BE2C (cell line): ENCODE data around the gene AQP3.

Experiments
- DNase-seq: peaks from one replicate; pipeline ENCODE4 v3.0.0-alpha.2; 2020
- H3K27me3 ChIP-seq: fragments of 250-450 bp; sonication (Bioruptor Pico); 2 replicates; pipeline ENCODE4 v1.5.1; 2020; ENCODE audit warnings: mild to moderate bottlenecking
- H3K36me3 ChIP-seq: fragments of 250-450 bp; sonication (Bioruptor Pico); 2 replicates; pipeline ENCODE4 v1.5.1; 2020; ENCODE audit warnings: mild to moderate bottlenecking
- H3K4me1 ChIP-seq: fragments of 250-450 bp; sonication (Bioruptor Pico); 2 replicates; pipeline ENCODE4 v1.5.1; 2020
- H3K4me3 ChIP-seq: 2 replicates; pipeline ENCODE4 v1.5.1; 2011; ENCODE audit warnings: low read depth, low read length
- H3K9me3 ChIP-seq: fragments of 250-450 bp; sonication (Bioruptor Pico); 2 replicates; pipeline ENCODE4 v1.5.1; 2020
- CTCF ChIP-seq: IDR thresholded peaks from 2 replicates; pipeline ENCODE4 v1.5.1; 2012; ENCODE audit warnings: mild to moderate bottlenecking, low read depth, low read length

Gene AQP3

GRCh38 chr9:33465596-33466564 lies 18.5 kb upstream of the AQP3 start:
- DNase-seq, result no peak
- Histone ChIP-seq H3K4me3 (no peak overlapping the region), H3K36me3 (peaks cover 92% of the 10 kb centered on the region), H3K9me3 (no peaks in the 10 kb centered on the region), H3K4me1 (no peaks in the 10 kb centered on the region), H3K27me3 (no peaks in the 10 kb centered on the region)
- no peak for TF ChIP-seq CTCF

- Histone ChIP-seq H3K27me3 (no peaks in the 10 kb centered on the region), H3K4me1 (no peaks in the 10 kb centered on the region), H3K36me3 (peaks cover 96% of the 10 kb centered on the region), H3K4me3 (no peak overlapping the region), H3K9me3 (no peaks in the 10 kb centered on the region)
- no peak for TF ChIP-seq CTCF
- DNase-seq, result no peak
Observed at GRCh38 chr9:33465096-33465495, 17.7 kb upstream of the AQP3 start.

- Histone ChIP-seq H3K27me3 (no peaks in the 10 kb centered on the region), H3K9me3 (no peaks in the 10 kb centered on the region), H3K4me3 (no peak overlapping the region), H3K4me1 (no peaks in the 10 kb centered on the region), H3K36me3 (peaks cover 91% of the 10 kb centered on the region)
- no peak for TF ChIP-seq CTCF
- DNase-seq, result no peak
Observed at GRCh38 chr9:33464045-33464636, 16.7 kb upstream of the AQP3 start.

- Histone ChIP-seq H3K4me3 (no peak overlapping the region), H3K4me1 (peaks cover 7% of the 10 kb centered on the region), H3K27me3 (no peaks in the 10 kb centered on the region), H3K36me3 (peaks cover 82% of the 10 kb centered on the region), H3K9me3 (no peaks in the 10 kb centered on the region)
- TF ChIP-seq CTCF, result no peak
- no peak for DNase-seq
Observed at GRCh38 chr9:33463151-33463550, 15.8 kb upstream of the AQP3 start.

GRCh38 chr9:33461492-33461891 lies 14.1 kb upstream of the AQP3 start:
- TF ChIP-seq CTCF, result no peak
- Histone ChIP-seq H3K4me1 (peaks cover 7% of the 10 kb centered on the region), H3K4me3 (no peak overlapping the region), H3K27me3 (no peaks in the 10 kb centered on the region), H3K9me3 (no peaks in the 10 kb centered on the region), H3K36me3 (peaks cover 65% of the 10 kb centered on the region)
- DNase-seq, result no peak

GRCh38 chr9:33460854-33461253 lies 13.5 kb upstream of the AQP3 start:
- Histone ChIP-seq H3K4me1 (peaks cover 7% of the 10 kb centered on the region), H3K9me3 (no peaks in the 10 kb centered on the region), H3K36me3 (peaks cover 59% of the 10 kb centered on the region), H3K4me3 (no peak overlapping the region), H3K27me3 (no peaks in the 10 kb centered on the region)
- DNase-seq, result no peak
- TF ChIP-seq CTCF, result no peak
